Spleen (tissue), 11 donors: ENCODE measurements around the gene CA10. TPM values are rescaled to one million over a fixed set of nuclear protein-coding genes. Genes with fewer than 3 reads are reported as not detected.

Source experiments
- DNase-seq: peaks from one replicate; pipeline ENCODE4 v3.0.0-alpha.2; 2020
- H3K27ac ChIP-seq, 8 donors: fragments of 200-600 bp; sonication (generic) in 7 of 8; 1 replicate in 4 of 8; 2 replicates in 4 of 8; pipeline versions ENCODE4 v1.5.0 to v1.8.0; 2016 to 2021; ENCODE audit warnings: inconsistent platforms in 4 of 8, mild to moderate bottlenecking in 4 of 8, moderate library complexity in 1 of 8
- H3K27me3 ChIP-seq, 7 donors: fragments of 200-600 bp; sonication (generic) in 6 of 7; replicated peaks in 1 of 7; 1 replicate in 4 of 7; 2 replicates in 3 of 7; pipeline versions ENCODE4 v1.5.0 to v1.8.0; 2016 to 2021; ENCODE audit warnings: inconsistent platforms in 3 of 7, mild to moderate bottlenecking in 1 of 7
- H3K36me3 ChIP-seq, 6 donors: fragments of 200-600 bp; sonication (generic) in 5 of 6; 1 replicate in 4 of 6; 2 replicates in 2 of 6; pipeline versions ENCODE4 v1.5.0 to v1.8.0; 2016 to 2021; ENCODE audit warnings: inconsistent platforms in 2 of 6
- H3K4me1 ChIP-seq, 6 donors: fragments of 200-600 bp; sonication (generic) in 5 of 6; 1 replicate in 3 of 6; 2 replicates in 3 of 6; pipeline versions ENCODE4 v1.5.0 to v1.8.0; 2016 to 2021; ENCODE audit warnings: inconsistent platforms in 3 of 6
- H3K4me3 ChIP-seq, 8 donors: fragments of 200-600 bp; sonication (generic) in 7 of 8; 1 replicate in 4 of 8; 2 replicates in 4 of 8; pipeline versions ENCODE4 v1.5.0 to v1.8.0; 2016 to 2021; ENCODE audit warnings: inconsistent platforms in 4 of 8, mild to moderate bottlenecking in 4 of 8, moderate library complexity in 2 of 8
- H3K9me3 ChIP-seq, 8 donors: fragments of 200-600 bp; sonication (generic) in 7 of 8; 1 replicate in 4 of 8; 2 replicates in 4 of 8; pipeline versions ENCODE4 v1.5.0 to v1.8.0; 2016 to 2021; ENCODE audit warnings: inconsistent platforms in 4 of 8
- POLR2A ChIP-seq, 3 donors: fragments of 450-650 bp; IDR thresholded peaks; one replicate each; pipeline ENCODE4 v1.5.1; 2017; ENCODE audit warnings: antibody characterized with exemption in 3 of 3, mild to moderate bottlenecking in 1 of 3
- POLR2AphosphoS5 ChIP-seq, 3 donors: sonication (generic); formaldehyde crosslinking; IDR thresholded peaks; one replicate each; pipeline ENCODE4 v1.5.1; 2017; ENCODE audit warnings: antibody characterized with exemption in 3 of 3
- WGBS, 5 donors: extraction: QIAGEN DNeasy Blood & Tissue Kit in 3 of 5; methylation state at CpG; one replicate each; pipeline versions ENCODE4 v1.1.5 to v1.1.7; 2013 to 2018; 5-methylcytosine and 5-hydroxymethylcytosine counted together
- intact Hi-C: fragments of 100-400 bp; cut with DNase I; formaldehyde crosslinking; loops from one replicate; pipeline ENCODE4 v1.15.0; 2023; ENCODE audit warnings: low total_unique reads
- polyA plus RNA-seq, 3 donors: library from polyadenylated mRNA; stranded (reverse); fragments of 200-250 nt; gene quantifications; one replicate each; pipeline ENCODE4 v1.2.1, GENCODE V29; 2013
- total RNA-seq, 7 donors: library from RNA; depleted of rRNA in 3 of 7; stranded (reverse); fragments of >200 nt in 3 of 7; fragmentation: NEBNext Ultra II Directional in 4 of 7; extraction: Animal tissue kit (Norgen Biotek cat#: 25700) in 4 of 7; gene quantifications; one replicate each; pipeline versions ENCODE4 v1.1.0 to v1.2.1, GENCODE V29; 2016 to 2021
- TF ChIP-seq, protein P1 (sequence below), 11 experiments: fragments of 200-600 bp in 7 of 11; fragments of 450-650 bp in 4 of 11; sonication (generic) in 4 of 11; IDR thresholded peaks in 8 of 11; conservative IDR thresholded peaks in 3 of 11; 1 replicate in 7 of 11; 2 replicates in 4 of 11; pipeline versions ENCODE4 v1.4.0 to v1.8.0; 2016 to 2021; ENCODE audit warnings: antibody characterized with exemption in 11 of 11, inconsistent platforms in 4 of 11, mild to moderate bottlenecking in 1 of 11
- donor health status: healthy with polysubstance abuse.
- donor health status: DM: no; HTN: no; CAD: no; lungs with moderate emphysema.
- donor health status: DM: no; HTN: no; CAD: no.
- donor health status: Bipolar disorder and iron deficiency.
- donor health status: healthy.
- donor health status: DM: no; HTN: no; CAD: no.
- donor health status: DM: yes; HTN: yes; CAD: no.

Gene CA10
- total and polyA plus RNA-seq, 10 donors, result 0.19 to 0.22 TPM; not detected in 8

DNA sequence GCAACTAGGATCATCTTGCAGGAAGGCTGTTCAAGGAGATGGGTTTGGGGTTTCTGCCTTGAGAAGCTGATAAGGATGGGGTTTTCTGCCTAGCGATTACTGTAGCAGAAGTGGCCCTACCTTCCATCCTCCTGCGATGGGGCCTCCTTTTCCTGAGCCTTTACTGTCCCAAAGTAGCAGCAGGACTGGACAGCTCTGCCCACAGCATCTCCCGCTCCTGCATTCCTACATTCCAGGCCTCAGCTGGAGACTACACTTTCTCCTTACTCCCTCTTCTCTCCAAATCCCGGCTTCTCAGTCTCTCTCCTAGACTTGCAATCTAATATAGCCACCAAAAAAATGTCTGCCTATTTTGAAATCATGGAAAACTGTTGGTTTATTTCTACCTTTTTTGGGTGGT, 355.4 kb downstream of the CA10 start:
- no peaks in the 10 kb centered on the region for H3K36me3 ChIP-seq
- H3K27ac ChIP-seq, result no peak overlapping the region
- WGBS, 5 donors, result 71 to 78% (median 72%) methylated on average over 4 of the region's 4 CpGs
- peaks cover 0 to 3% (median 0%) of the 10 kb centered on the region in 8 donors for H3K9me3 ChIP-seq
- H3K4me3 ChIP-seq, result no peak overlapping the region
- no peaks in the 10 kb centered on the region for H3K4me1 ChIP-seq
- no peak for DNase-seq
- peaks cover 0 to 15% (median 0%) of the 10 kb centered on the region in 7 donors for H3K27me3 ChIP-seq
- TF ChIP-seq, protein P1, sequence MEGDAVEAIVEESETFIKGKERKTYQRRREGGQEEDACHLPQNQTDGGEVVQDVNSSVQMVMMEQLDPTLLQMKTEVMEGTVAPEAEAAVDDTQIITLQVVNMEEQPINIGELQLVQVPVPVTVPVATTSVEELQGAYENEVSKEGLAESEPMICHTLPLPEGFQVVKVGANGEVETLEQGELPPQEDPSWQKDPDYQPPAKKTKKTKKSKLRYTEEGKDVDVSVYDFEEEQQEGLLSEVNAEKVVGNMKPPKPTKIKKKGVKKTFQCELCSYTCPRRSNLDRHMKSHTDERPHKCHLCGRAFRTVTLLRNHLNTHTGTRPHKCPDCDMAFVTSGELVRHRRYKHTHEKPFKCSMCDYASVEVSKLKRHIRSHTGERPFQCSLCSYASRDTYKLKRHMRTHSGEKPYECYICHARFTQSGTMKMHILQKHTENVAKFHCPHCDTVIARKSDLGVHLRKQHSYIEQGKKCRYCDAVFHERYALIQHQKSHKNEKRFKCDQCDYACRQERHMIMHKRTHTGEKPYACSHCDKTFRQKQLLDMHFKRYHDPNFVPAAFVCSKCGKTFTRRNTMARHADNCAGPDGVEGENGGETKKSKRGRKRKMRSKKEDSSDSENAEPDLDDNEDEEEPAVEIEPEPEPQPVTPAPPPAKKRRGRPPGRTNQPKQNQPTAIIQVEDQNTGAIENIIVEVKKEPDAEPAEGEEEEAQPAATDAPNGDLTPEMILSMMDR (IDR thresholded peaks at IDR 0.05 in 8 of 11, conservative IDR thresholded peaks at IDR 0.05 in 3 of 11), result no peak
- TF ChIP-seq POLR2AphosphoS5 (IDR thresholded peaks at IDR 0.05) (no peak), POLR2A (IDR thresholded peaks at IDR 0.05) (no peak)
- intact Hi-C loops, result no loop called here

DNA sequence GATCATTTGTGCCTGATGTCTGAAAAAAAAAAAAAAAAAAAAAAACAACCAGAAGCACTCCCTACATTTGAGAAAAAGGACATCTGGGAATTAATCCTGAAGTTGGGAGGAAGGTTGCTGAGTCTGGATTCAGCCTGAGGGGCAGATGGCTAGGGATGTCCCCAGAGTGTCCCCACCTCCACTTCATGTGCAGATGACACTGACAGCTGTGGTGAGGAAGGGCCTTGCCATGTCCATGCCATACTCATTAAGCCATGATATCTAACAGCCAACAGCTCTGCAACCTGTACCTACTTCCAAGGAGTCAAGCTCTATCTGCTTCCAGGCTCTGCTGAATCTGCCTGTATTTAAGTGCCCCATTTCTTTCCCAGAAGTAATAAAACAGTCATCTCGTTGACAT, 356.0 kb downstream of the CA10 start:
- Histone ChIP-seq H3K4me3 (no peak overlapping the region), H3K27me3 (peaks cover 0 to 15% (median 0%) of the 10 kb centered on the region in 7 donors), H3K9me3 (peaks cover 0 to 1% (median 0%) of the 10 kb centered on the region in 8 donors), H3K36me3 (no peaks in the 10 kb centered on the region), H3K4me1 (no peaks in the 10 kb centered on the region), H3K27ac (no peak overlapping the region)
- 59 to 74% (median 66%) methylated on average over 1 of the region's 1 CpG for WGBS, 5 donors
- intact Hi-C loops, result no loop called here
- DNase-seq, result no peak
- TF ChIP-seq, protein P1 (IDR thresholded peaks at IDR 0.05 in 8 of 11, conservative IDR thresholded peaks at IDR 0.05 in 3 of 11), result no peak

DNA sequence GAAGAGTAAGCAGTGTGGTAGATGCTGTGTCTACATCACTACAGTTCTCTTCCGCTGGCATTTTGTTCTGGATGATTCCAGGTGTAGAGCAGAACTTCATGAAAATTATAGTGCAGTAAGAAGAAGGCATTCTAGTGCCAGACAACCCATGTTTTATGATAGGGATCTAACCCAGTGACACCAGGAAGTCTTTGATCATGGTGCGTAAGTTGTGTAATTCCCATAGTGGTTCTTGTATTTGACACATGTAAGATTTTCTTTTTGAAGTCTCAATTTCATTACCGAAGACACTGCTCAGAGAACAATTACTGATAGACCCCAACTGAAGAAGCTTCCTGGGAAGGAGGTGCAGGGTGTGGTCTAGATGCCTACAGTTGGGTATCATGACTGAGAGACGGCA, 356.9 kb downstream of the CA10 start:
- 80 to 89% (median 85%) methylated on average over 4 of the region's 4 CpGs for WGBS, 5 donors
- Histone ChIP-seq H3K27me3 (peaks cover 0 to 15% (median 0%) of the 10 kb centered on the region in 7 donors), H3K36me3 (no peaks in the 10 kb centered on the region), H3K27ac (no peak overlapping the region), H3K4me3 (no peak overlapping the region), H3K4me1 (no peaks in the 10 kb centered on the region), H3K9me3 (no peaks in the 10 kb centered on the region)
- no peak for DNase-seq
- TF ChIP-seq POLR2AphosphoS5 (IDR thresholded peaks at IDR 0.05) (no peak), POLR2A (IDR thresholded peaks at IDR 0.05) (no peak)
- TF ChIP-seq, protein P1 (IDR thresholded peaks at IDR 0.05 in 8 of 11, conservative IDR thresholded peaks at IDR 0.05 in 3 of 11), result no peak
- intact Hi-C loops, result no loop called here

DNA sequence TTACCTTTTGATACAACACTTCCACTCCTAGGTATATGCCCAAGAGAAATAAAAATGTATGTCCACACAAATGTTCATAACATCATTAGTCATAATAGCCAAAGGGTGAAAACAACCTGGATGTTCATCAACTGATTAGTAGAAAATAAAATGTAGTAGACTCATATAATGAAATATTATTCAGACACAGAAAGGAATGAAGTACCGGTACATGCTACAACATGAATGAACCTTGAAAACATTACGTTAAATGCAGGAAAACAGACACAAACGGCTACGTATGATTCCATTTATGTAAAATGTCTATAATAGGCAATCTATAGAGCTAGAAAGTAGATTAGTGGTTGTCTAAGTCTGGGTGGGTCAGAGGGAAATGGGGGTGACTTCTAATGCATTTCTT, 358.5 kb downstream of the CA10 start:
- WGBS, 5 donors, result 86 to 96% (median 88%) methylated on average over 4 of the region's 4 CpGs
- H3K9me3 ChIP-seq, result no peaks in the 10 kb centered on the region
- intact Hi-C loops, result no loop called here
- peaks cover 0 to 8% (median 0%) of the 10 kb centered on the region in 7 donors for H3K27me3 ChIP-seq
- no peak for DNase-seq
- no peaks in the 10 kb centered on the region for H3K36me3 ChIP-seq
- no peak overlapping the region for H3K27ac ChIP-seq
- no peaks in the 10 kb centered on the region for H3K4me1 ChIP-seq
- H3K4me3 ChIP-seq, result no peak overlapping the region
- TF ChIP-seq POLR2AphosphoS5 (IDR thresholded peaks at IDR 0.05), result no peak

DNA sequence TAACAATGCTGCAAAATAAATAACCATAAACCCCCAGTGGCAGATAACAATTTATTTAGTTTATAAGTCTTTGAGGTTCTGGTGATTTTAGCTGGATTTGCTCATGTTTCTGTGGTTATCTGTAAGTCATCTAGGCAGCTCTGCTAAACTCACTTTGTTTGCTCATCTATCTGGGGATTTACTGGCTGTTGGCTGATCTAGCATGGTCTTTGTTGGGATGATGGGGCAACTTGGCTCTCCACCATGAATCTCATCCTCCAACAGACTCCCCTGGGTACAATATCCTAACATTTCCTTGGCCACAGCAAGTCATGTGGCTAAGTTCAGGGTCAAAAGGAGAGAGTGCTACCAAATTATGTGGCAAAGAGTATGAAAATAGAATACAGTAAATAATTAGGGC, 359.3 kb downstream of the CA10 start:
- H3K4me3 ChIP-seq, result no peak overlapping the region
- no peak overlapping the region for H3K27ac ChIP-seq
- no peaks in the 10 kb centered on the region for H3K9me3 ChIP-seq
- no peak for DNase-seq
- intact Hi-C loops, result no loop called here
- peaks cover 0 to 7% (median 0%) of the 10 kb centered on the region in 7 donors for H3K27me3 ChIP-seq
- H3K36me3 ChIP-seq, result no peaks in the 10 kb centered on the region
- H3K4me1 ChIP-seq, result no peaks in the 10 kb centered on the region
- TF ChIP-seq POLR2AphosphoS5 (IDR thresholded peaks at IDR 0.05) (no peak), POLR2A (IDR thresholded peaks at IDR 0.05) (no peak)
- TF ChIP-seq, protein P1 (IDR thresholded peaks at IDR 0.05 in 8 of 11, conservative IDR thresholded peaks at IDR 0.05 in 3 of 11), result no peak
